NCI-H2196 treated with DMSO at 0.1 percent for 48 hours (cell line): Measurements from ENCODE around the gene CELA3B.
"Not testable (repeated sequence)": the region's sequence is repeated elsewhere in the genome, so short reads cannot be mapped to it uniquely, and the experiment has no call there.

Source experiments
- DNase-seq: peaks from one replicate; lab custom pipeline; 2025; ENCODE audit not compliant: unreplicated experiment; lab: John Stamatoyannopoulos, UW

The CELA3B gene

GRCh38 chr1:21942959-21943640 is 33.7 kb upstream of the CELA3B start:
- not testable (repeated sequence) for DNase-seq

- no peak for DNase-seq
These were observed 32.1 kb upstream of the CELA3B start for GRCh38 chr1:21944733-21945073.

GRCh38 chr1:21946836-21947587 is 29.8 kb upstream of the CELA3B start:
- DNase-seq: no peak

GRCh38 chr1:21950734-21951133 is 26.1 kb upstream of the CELA3B start:
- no peak for DNase-seq

GRCh38 chr1:21951226-21951870 is 25.5 kb upstream of the CELA3B start:
- no peak for DNase-seq

GRCh38 chr1:21952786-21953520 is 23.9 kb upstream of the CELA3B start:
- DNase-seq: no peak

GRCh38 chr1:21955058-21955457 is 21.8 kb upstream of the CELA3B start:
- no peak for DNase-seq

- DNase-seq: no peak
These were observed 21.1 kb upstream of the CELA3B start for GRCh38 chr1:21955501-21956281.

GRCh38 chr1:21956720-21957552 is 19.9 kb upstream of the CELA3B start:
- peak; percentile 91 for DNase-seq

- no peak for DNase-seq
These were observed 15.5 kb upstream of the CELA3B start for GRCh38 chr1:21961337-21961736.

GRCh38 chr1:21961799-21962198 is 15.0 kb upstream of the CELA3B start:
- no peak for DNase-seq

GRCh38 chr1:21963477-21964217 is 13.2 kb upstream of the CELA3B start:
- DNase-seq: peak; percentile 56

GRCh38 chr1:21966247-21967000 is 10.4 kb upstream of the CELA3B start:
- no peak for DNase-seq

GRCh38 chr1:21967216-21967615 is 9.6 kb upstream of the CELA3B start:
- not testable (repeated sequence) for DNase-seq

GRCh38 chr1:21969066-21969465 is 7.8 kb upstream of the CELA3B start:
- not testable (repeated sequence) for DNase-seq

GRCh38 chr1:21970523-21970922 is 6.3 kb upstream of the CELA3B start:
- DNase-seq: not testable (repeated sequence)

GRCh38 chr1:21972973-21973441 is 3.8 kb upstream of the CELA3B start:
- not testable (repeated sequence) for DNase-seq

GRCh38 chr1:21973948-21974347 is 2.9 kb upstream of the CELA3B start:
- DNase-seq: not testable (repeated sequence)
